ENCODE results near the gene CCDC91.

CCDC91 gene

GRCh38 chr12:28512406-28512805, 322.1 kb downstream of the CCDC91 start:
- no peak for TF ChIP-seq CTCF (IDR thresholded peaks at IDR 0.05)

GRCh38 chr12:28512876-28513275, 322.6 kb downstream of the CCDC91 start:
- TF ChIP-seq CTCF (IDR thresholded peaks at IDR 0.05), result no peak

- TF ChIP-seq CTCF (IDR thresholded peaks at IDR 0.05), result no peak
Measured at GRCh38 chr12:28513983-28514382, 323.7 kb downstream of the CCDC91 start.

- TF ChIP-seq CTCF (IDR thresholded peaks at IDR 0.05), result no peak
Measured at GRCh38 chr12:28517101-28517500, 326.8 kb downstream of the CCDC91 start.

GRCh38 chr12:28527631-28528249, 337.5 kb downstream of the CCDC91 start:
- TF ChIP-seq CTCF (IDR thresholded peaks at IDR 0.05), result no peak

GRCh38 chr12:28535216-28535615, 345.0 kb downstream of the CCDC91 start:
- no peak for TF ChIP-seq CTCF (IDR thresholded peaks at IDR 0.05)

- TF ChIP-seq CTCF (IDR thresholded peaks at IDR 0.05), result no peak
Measured at GRCh38 chr12:28536088-28536487, 345.8 kb downstream of the CCDC91 start.

GRCh38 chr12:28537474-28537873, 347.2 kb downstream of the CCDC91 start:
- no peak for TF ChIP-seq CTCF (IDR thresholded peaks at IDR 0.05)
